K562 (cell line): ENCODE results near the gene ALDH7A1. TPM values are rescaled to one million over a fixed set of nuclear protein-coding genes. Genes with fewer than 3 reads are reported as not detected.

Experiments
- CGGBP1 ChIP-seq: fragments of 250-450 bp; sonication (Bioruptor Pico); IDR thresholded peaks from 2 replicates; pipeline ENCODE4 v1.9.0; 2021; ENCODE audit warnings: mild to moderate bottlenecking
- FOS ChIP-seq: IDR thresholded peaks from 3 replicates; pipeline ENCODE4 v1.6.1; 2011; ENCODE audit not compliant: insufficient read length; ENCODE audit errors: extremely low read depth
- FOXP4 ChIP-seq: sonication (generic); formaldehyde crosslinking; IDR thresholded peaks from 2 replicates; pipeline ENCODE4 v1.8.0; 2022; ENCODE audit warnings: mild to moderate bottlenecking, missing genetic modification reagents, borderline replicate concordance
- GATAD2B ChIP-seq: fragments of 450-650 bp; IDR thresholded peaks from 2 replicates; pipeline ENCODE4 v1.6.1; 2017; ENCODE audit warnings: mild to moderate bottlenecking, borderline replicate concordance
- MAFK ChIP-seq: IDR thresholded peaks from 2 replicates; pipeline ENCODE4 v1.6.1; 2011; ENCODE audit warnings: low read length, improper control_type of control experiment
- RBFOX2 ChIP-seq: fragments of 200-400 bp; formaldehyde crosslinking; IDR thresholded peaks from 2 replicates; pipeline ENCODE4 v1.6.1; 2017; ENCODE audit warnings: low read depth, mild to moderate bottlenecking, low read length, moderate library complexity
- SP1 ChIP-seq: sonication (generic); formaldehyde crosslinking; IDR thresholded peaks from 2 replicates; pipeline ENCODE4 v1.8.1; 2022; ENCODE audit warnings: mild to moderate bottlenecking, missing genetic modification reagents
- ZBTB40 ChIP-seq, 2 experiments: fragments of 450-650 bp in 1 of 2; sonication (generic) in 1 of 2; formaldehyde crosslinking in 1 of 2; IDR thresholded peaks; 2 replicates each; pipeline versions ENCODE4 v1.7.1 to v1.9.0; 2016 to 2022; ENCODE audit warnings: inconsistent platforms in 1 of 2, mild to moderate bottlenecking in 1 of 2, missing genetic modification reagents in 1 of 2
- ZBTB8A ChIP-seq: fragments of 450-650 bp; IDR thresholded peaks from 2 replicates; pipeline ENCODE4 v1.6.1; 2018; ENCODE audit warnings: mild to moderate bottlenecking, moderate library complexity; ENCODE audit not compliant: partially characterized antibody
- ZMIZ1 ChIP-seq, 2 experiments: fragments of 150-350 bp in 1 of 2; IDR thresholded peaks; 2 replicates each; pipeline ENCODE4 v1.6.1; 2012 to 2016; ENCODE audit warnings: low read depth in 2 of 2, low read length in 2 of 2, mild to moderate bottlenecking in 1 of 2, moderate library complexity in 1 of 2
- ZNF695 ChIP-seq: fragments of 450-650 bp; formaldehyde crosslinking; IDR thresholded peaks from 2 replicates; pipeline ENCODE4 v1.4.0; 2020; ENCODE audit warnings: mild to moderate bottlenecking, moderate library complexity
- ZNF79 ChIP-seq: fragments of 250-450 bp; sonication (Bioruptor Pico); IDR thresholded peaks from 2 replicates; pipeline ENCODE4 v1.4.0; 2020; ENCODE audit warnings: low read depth, mild to moderate bottlenecking, moderate library complexity
- polyA plus RNA-seq, 8 experiments: library from polyadenylated mRNA; depleted of rRNA in 4 of 8; stranded (reverse) in 5 of 8; unstranded in 3 of 8; fragments of >200 nt; fragmentation: Nextera tagmentation in 2 of 8; fragmentation: Illumina TruSeq in 1 of 8; extraction: Ambion mirVana in 2 of 8; extraction: Trizol in 1 of 8; gene quantifications; 2 replicates each; pipeline versions ENCODE4 v1.2.1 to v1.2.3, GENCODE V29; 2011 to 2014; ENCODE audit warnings: inconsistent platforms in 1 of 8, missing spikeins in 1 of 8
- total RNA-seq, 7 experiments: library from RNA; depleted of rRNA in 6 of 7; stranded (reverse); fragments of >200 nt in 6 of 7; fragmentation: Illumina TruSeq in 2 of 7; extraction: Trizol in 2 of 7; gene quantifications; 2 replicates each; pipeline versions ENCODE4 v1.2.1 to v1.2.3, GENCODE V29; 2011 to 2021; ENCODE audit warnings: low replicate concordance in 1 of 7

Gene ALDH7A1
- total and polyA plus RNA-seq, 9 of the 15 experiments (the other 6 are each of a cell fraction or from before 2014, with no cell fraction given) = 0.04 to 0.49 TPM; not detected in 7

- no peak for TF ChIP-seq ZNF79 (CRISPR knock-in tag)
- TF ChIP-seq RBFOX2 = 0 out of 2 replicates have a peak, but pooled peaks have one; percentile 34
- TF ChIP-seq GATAD2B = peak; percentile 32; the same call in 1 of the 2 replicates
- no peak for TF ChIP-seq CGGBP1 (CRISPR knock-in tag)
- no peak for TF ChIP-seq FOXP4 (CRISPR knock-in tag)
- TF ChIP-seq MAFK = no peak
- TF ChIP-seq ZNF695 (CRISPR knock-in tag) = no peak
- TF ChIP-seq ZMIZ1 (IDR thresholded peaks at IDR 0.05; ENCODE audit: low read depth in 2 of 2, low read length in 2 of 2) = peak in 1 of 2 experiments; percentile 91; a peak in 2 of 4 replicates
- TF ChIP-seq SP1 (CRISPR knock-in tag) = no peak
- TF ChIP-seq ZBTB40 (IDR thresholded peaks at IDR 0.05) = peak; percentile 67
- TF ChIP-seq ZBTB40 (CRISPR knock-in tag; IDR thresholded peaks at IDR 0.05) = no peak
- no peak for TF ChIP-seq ZBTB8A
- TF ChIP-seq FOS = no peak
Observed at GRCh38 chr5:126514558-126515141, 80.4 kb downstream of the ALDH7A1 start (continued).
